Lower lobe of right lung (tissue), 2 donors: ENCODE data around the gene ALOX15. TPM values are rescaled to one million over a fixed set of nuclear protein-coding genes. Genes with fewer than 3 reads are reported as not detected.
A peak's percentile ranks its signal among the peaks of the same experiment; 100 is the strongest.
"Not testable (repeated sequence)": the region's sequence is repeated elsewhere in the genome, so short reads cannot be mapped to it uniquely, and the experiment has no call there.

Experiments used
- ATAC-seq, 2 donors: fragments of 200-7000 bp; cut with Tn5 transposase; one replicate each; pipeline ENCODE4 v1.9.1; 2020 to 2022; ENCODE audit warnings: mild to moderate bottlenecking in 2 of 2, moderate library complexity in 2 of 2
- DNase-seq: peaks from one replicate; pipeline ENCODE4 v3.0.0-alpha.2; 2020
- H3K27ac ChIP-seq: fragments of 200-600 bp; one replicate; pipeline ENCODE4 v1.8.0; 2022
- H3K27me3 ChIP-seq: fragments of 200-600 bp; one replicate; pipeline ENCODE4 v1.8.0; 2022; ENCODE audit warnings: low read depth
- H3K36me3 ChIP-seq: fragments of 200-600 bp; one replicate; pipeline ENCODE4 v1.8.0; 2022; ENCODE audit warnings: mild to moderate bottlenecking
- H3K4me1 ChIP-seq: fragments of 200-600 bp; one replicate; pipeline ENCODE4 v1.8.0; 2022
- H3K4me3 ChIP-seq: fragments of 200-600 bp; one replicate; pipeline ENCODE4 v1.8.0; 2022; ENCODE audit warnings: mild to moderate bottlenecking
- H3K9me3 ChIP-seq: fragments of 200-600 bp; one replicate; pipeline ENCODE4 v1.8.0; 2022
- CTCF ChIP-seq: fragments of 200-600 bp; IDR thresholded peaks from one replicate; pipeline ENCODE4 v1.8.0; 2022; ENCODE audit warnings: antibody characterized with exemption, mild to moderate bottlenecking
- intact Hi-C: fragments of 100-400 bp; cut with DNase I; formaldehyde crosslinking; loops from one replicate; pipeline ENCODE4 v1.11.0; 2022
- long read RNA-seq: library from polyadenylated mRNA; unstranded; transcript quantifications from one replicate; pipeline ENCODE4 v2.0.0, GENCODE V29; 2021
- total RNA-seq: library from RNA; stranded (reverse); fragmentation: NEBNext Ultra II Directional; extraction: Animal tissue kit (Norgen Biotek cat#: 25700); gene quantifications from one replicate; pipeline ENCODE4 v1.2.1, GENCODE V29; 2021
- donor health status: DM: no; HTN: yes; CAD: no; lungs with severe emphysema.

The ALOX15 gene, protein sequence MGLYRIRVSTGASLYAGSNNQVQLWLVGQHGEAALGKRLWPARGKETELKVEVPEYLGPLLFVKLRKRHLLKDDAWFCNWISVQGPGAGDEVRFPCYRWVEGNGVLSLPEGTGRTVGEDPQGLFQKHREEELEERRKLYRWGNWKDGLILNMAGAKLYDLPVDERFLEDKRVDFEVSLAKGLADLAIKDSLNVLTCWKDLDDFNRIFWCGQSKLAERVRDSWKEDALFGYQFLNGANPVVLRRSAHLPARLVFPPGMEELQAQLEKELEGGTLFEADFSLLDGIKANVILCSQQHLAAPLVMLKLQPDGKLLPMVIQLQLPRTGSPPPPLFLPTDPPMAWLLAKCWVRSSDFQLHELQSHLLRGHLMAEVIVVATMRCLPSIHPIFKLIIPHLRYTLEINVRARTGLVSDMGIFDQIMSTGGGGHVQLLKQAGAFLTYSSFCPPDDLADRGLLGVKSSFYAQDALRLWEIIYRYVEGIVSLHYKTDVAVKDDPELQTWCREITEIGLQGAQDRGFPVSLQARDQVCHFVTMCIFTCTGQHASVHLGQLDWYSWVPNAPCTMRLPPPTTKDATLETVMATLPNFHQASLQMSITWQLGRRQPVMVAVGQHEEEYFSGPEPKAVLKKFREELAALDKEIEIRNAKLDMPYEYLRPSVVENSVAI
- total RNA-seq = 6.1 TPM
- long read RNA-seq, partial matches to known transcripts = 2 of 4 reads
- long read RNA-seq, other reads (novel, unspliced or antisense) = 0 of 4 reads

DNA sequence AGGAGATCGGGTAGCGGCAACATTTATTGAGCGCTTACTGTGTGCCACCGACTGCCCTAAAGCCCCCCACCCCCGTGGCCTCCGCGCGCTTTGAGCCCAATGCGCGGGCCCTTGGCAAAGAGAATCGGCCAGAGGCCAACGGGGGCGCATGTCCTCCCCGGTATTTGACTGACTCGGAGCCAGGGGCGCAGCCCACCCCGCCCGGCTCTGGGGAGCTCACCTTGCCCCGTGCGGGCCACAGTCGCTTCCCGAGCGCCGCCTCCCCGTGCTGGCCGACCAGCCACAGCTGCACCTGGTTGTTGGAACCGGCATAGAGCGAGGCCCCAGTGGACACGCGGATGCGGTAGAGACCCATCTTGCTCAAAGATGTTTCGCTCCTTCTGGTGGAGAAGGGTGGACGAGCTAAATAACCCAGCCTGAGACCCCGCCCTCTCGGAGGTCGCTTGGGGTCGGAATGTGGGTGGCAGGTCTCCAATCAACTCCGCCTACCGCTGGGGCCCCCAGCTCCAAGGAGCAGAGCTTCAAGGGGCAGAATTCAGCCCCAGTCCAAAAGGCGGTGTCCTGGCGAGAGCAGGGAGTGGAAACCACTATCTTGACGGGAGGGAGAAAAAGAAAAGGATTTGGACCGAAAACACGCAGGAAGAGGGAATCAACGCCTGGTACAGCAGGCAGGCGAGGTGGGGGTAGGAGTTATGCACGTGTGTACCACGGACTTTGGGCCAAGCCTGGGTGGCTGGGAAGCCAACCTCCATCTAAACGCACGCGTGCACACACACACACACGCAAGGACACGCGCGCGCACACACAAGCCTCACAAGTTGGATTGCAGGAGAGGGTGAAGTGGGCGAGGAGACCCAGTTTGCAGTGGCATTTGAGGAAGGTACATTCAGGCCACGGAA, at the start of gene ALOX15:
Gene ALOX15 (minus strand): TSS at position 382 of the 899 bp plus-strand sequence. CDS start 27 bp downstream, at position 355.
- Histone ChIP-seq H3K36me3 (no peaks in the 10 kb centered on the region), H3K4me1 (peaks cover 10% of the 10 kb centered on the region), H3K27ac (no peak within 1 kb of the TSS), H3K9me3 (no peaks in the 10 kb centered on the region), H3K4me3 (no peak within 1 kb of the TSS), H3K27me3 (peaks cover 54% of the 10 kb centered on the region)
- ATAC-seq (no peak), DNase-seq (no peak)
- no peak for TF ChIP-seq CTCF
- intact Hi-C loops = no loop called here

GRCh38 chr17:4690745-4691144, 49.3 kb upstream of the ALOX15 start:
- DNase-seq (no peak), ATAC-seq (no peak)
- Histone ChIP-seq H3K36me3 (peaks cover 25% of the 10 kb centered on the region), H3K4me1 (no peaks in the 10 kb centered on the region), H3K27ac (no peak overlapping the region), H3K27me3 (no peaks in the 10 kb centered on the region), H3K4me3 (no peak overlapping the region), H3K9me3 (no peaks in the 10 kb centered on the region)
- TF ChIP-seq CTCF = no peak
- intact Hi-C loops = no loop called here

DNA sequence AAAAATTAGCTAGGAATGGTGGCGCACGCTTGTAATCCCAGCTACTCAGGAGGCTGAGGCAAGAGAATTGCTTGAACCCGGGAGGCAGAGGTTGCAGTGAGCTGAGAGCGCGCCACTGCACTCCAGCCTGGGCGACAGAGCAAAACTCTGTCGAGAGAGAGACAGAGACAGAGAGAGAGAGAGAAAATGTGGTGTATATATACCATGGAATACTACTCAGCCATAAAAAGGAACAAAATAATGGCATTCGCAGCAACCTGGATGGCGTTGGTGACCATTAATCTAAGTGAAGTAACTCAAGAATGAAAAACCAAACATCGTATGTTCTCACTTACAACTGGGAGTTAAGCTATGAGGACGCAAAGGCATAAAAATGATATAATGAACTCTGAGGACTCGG, 48.4 kb upstream of the ALOX15 start:
- H3K4me1 ChIP-seq, H3K27ac ChIP-seq, ATAC-seq, intact Hi-C loops, H3K4me3 ChIP-seq, H3K9me3 ChIP-seq, DNase-seq, H3K27me3 ChIP-seq: not testable (repeated sequence)
- peaks cover 28% of the 10 kb centered on the region for H3K36me3 ChIP-seq

DNA sequence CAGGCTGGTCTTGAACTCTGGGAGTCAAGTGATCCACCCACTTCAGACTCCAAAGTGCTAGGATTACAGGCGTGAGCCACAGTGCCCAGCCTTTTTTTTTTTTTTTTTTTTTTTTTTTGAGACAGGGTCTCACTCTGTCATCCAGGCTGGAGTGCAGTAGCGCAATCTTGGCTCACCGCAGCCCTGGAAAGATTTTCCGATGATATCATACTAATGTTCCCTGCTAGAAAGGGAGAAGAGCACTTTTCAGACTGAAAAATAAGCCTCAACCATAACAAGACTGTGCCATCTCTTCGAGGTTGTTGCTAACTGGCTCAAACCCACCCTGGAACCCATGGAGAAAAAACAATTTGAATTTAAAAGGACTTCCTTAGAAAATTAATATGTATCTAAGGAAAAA, 42.3 kb upstream of the ALOX15 start:
- H3K4me3 ChIP-seq, H3K27ac ChIP-seq, DNase-seq, H3K9me3 ChIP-seq, intact Hi-C loops, ATAC-seq, H3K27me3 ChIP-seq, H3K4me1 ChIP-seq: not testable (repeated sequence)
- H3K36me3 ChIP-seq = peaks cover 49% of the 10 kb centered on the region

DNA sequence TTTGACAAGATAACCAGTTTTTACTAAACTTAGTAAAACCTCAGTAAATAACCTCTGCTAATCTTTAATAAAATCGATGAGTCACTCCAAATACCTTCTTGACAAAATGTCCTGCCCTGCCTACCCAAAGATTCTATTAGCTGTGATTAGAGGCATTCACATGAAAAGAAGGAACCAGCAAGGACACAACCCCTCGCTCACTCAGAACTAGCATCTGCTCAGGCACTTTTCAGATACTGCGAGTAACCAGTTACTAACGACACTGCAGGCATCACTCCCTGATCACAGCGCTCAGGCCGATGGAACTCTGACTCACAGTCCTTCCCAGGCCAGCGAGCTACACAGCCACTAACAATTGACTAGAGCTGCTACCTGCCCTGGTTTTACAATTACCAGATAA, 38.2 kb upstream of the ALOX15 start:
- Histone ChIP-seq H3K9me3 (no peaks in the 10 kb centered on the region), H3K27ac (no peak overlapping the region), H3K4me1 (peaks cover 15% of the 10 kb centered on the region), H3K36me3 (peaks cover 77% of the 10 kb centered on the region), H3K4me3 (no peak overlapping the region), H3K27me3 (no peaks in the 10 kb centered on the region)
- DNase-seq = no peak
- intact Hi-C loops = no loop called here
- ATAC-seq = no peak
- no peak for TF ChIP-seq CTCF

GRCh38 chr17:4678448-4679026, 37.1 kb upstream of the ALOX15 start:
- no peak for TF ChIP-seq CTCF
- Histone ChIP-seq H3K4me3 (no peak overlapping the region), H3K4me1 (peaks cover 15% of the 10 kb centered on the region), H3K36me3 (peaks cover 88% of the 10 kb centered on the region), H3K27me3 (no peaks in the 10 kb centered on the region), H3K27ac (no peak overlapping the region), H3K9me3 (no peaks in the 10 kb centered on the region)
- intact Hi-C loops = no loop called here
- DNase-seq = no peak
- peak; percentile 60 to 61 for ATAC-seq
